Loucy (cell line): ENCODE measurements around the gene AUNIP.

ENCODE experiments used
- H2AFZ ChIP-seq: fragments of 200-600 bp; sonication (generic); 2 replicates; pipeline ENCODE4 v1.6.0; 2016; ENCODE audit warnings: antibody characterized with exemption, mild to moderate bottlenecking, low read length, moderate library complexity
- H3F3A ChIP-seq: fragments of 200-600 bp; 2 replicates; pipeline ENCODE4 v1.6.0; 2016; ENCODE audit warnings: antibody characterized with exemption, low read depth, mild to moderate bottlenecking
- H3K27me3 ChIP-seq: fragments of 200-600 bp; sonication (generic); 2 replicates; pipeline ENCODE4 v1.6.1; 2014; ENCODE audit warnings: low read length, mild to moderate bottlenecking; ENCODE audit not compliant: insufficient read depth, poor library complexity, severe bottlenecking
- H3K36me3 ChIP-seq: fragments of 200-600 bp; sonication (generic); 2 replicates; pipeline ENCODE4 v1.6.1; 2016; ENCODE audit warnings: low read length; ENCODE audit not compliant: insufficient read depth
- H3K4me1 ChIP-seq: fragments of 200-600 bp; sonication (generic); 2 replicates; pipeline ENCODE4 v1.5.1; 2014; ENCODE audit warnings: low read length, mild to moderate bottlenecking; ENCODE audit not compliant: insufficient read depth, poor library complexity, severe bottlenecking
- H3K4me2 ChIP-seq: fragments of 200-600 bp; sonication (generic); 2 replicates; pipeline ENCODE4 v1.6.0; 2014; ENCODE audit warnings: antibody characterized with exemption, low read length, low read depth, mild to moderate bottlenecking; ENCODE audit not compliant: poor library complexity, severe bottlenecking
- H3K4me3 ChIP-seq: fragments of 200-600 bp; sonication (generic); 2 replicates; pipeline ENCODE4 v1.5.1; 2014; ENCODE audit warnings: low read length, mild to moderate bottlenecking, mixed read lengths; ENCODE audit not compliant: poor library complexity, severe bottlenecking
- H3K79me2 ChIP-seq: fragments of 200-600 bp; sonication (generic); 2 replicates; pipeline ENCODE4 v1.6.1; 2014; ENCODE audit warnings: low read length; ENCODE audit not compliant: insufficient read depth
- H3K9ac ChIP-seq: fragments of 200-600 bp; sonication (generic); 2 replicates; pipeline ENCODE4 v1.6.0; 2014; ENCODE audit warnings: mild to moderate bottlenecking, low read depth, low read length, moderate library complexity; ENCODE audit not compliant: poor library complexity, severe bottlenecking
- H3K9me2 ChIP-seq: fragments of 200-600 bp; sonication (generic); replicated peaks from 2 replicates; pipeline ENCODE4 v1.6.1; 2016; ENCODE audit warnings: low read depth, low read length, mixed read lengths
- H3K9me3 ChIP-seq: fragments of 200-600 bp; sonication (generic); 2 replicates; pipeline ENCODE4 v1.6.1; 2014; ENCODE audit warnings: mild to moderate bottlenecking, antibody characterized with exemption, low read length, low read depth; ENCODE audit not compliant: insufficient read depth
- H4K20me1 ChIP-seq: fragments of 200-600 bp; sonication (generic); 2 replicates; pipeline ENCODE4 v1.6.0; 2014; ENCODE audit warnings: antibody characterized with exemption, low read length, mild to moderate bottlenecking; ENCODE audit not compliant: insufficient read depth, poor library complexity, severe bottlenecking
- CTCF ChIP-seq: fragments of 200-600 bp; sonication (generic); conservative IDR thresholded peaks from 2 replicates; pipeline ENCODE4 v1.5.1; 2014; ENCODE audit warnings: mild to moderate bottlenecking, antibody characterized with exemption, low read length
- EZH2phosphoT487 ChIP-seq: fragments of 200-600 bp; IDR thresholded peaks from 2 replicates; pipeline ENCODE4 v1.6.1; 2018; ENCODE audit warnings: antibody characterized with exemption, mild to moderate bottlenecking, moderate library complexity, borderline replicate concordance

Gene AUNIP

GRCh38 chr1:25787760-25788166 is 71.5 kb downstream of the AUNIP start:
- H3K36me3 ChIP-seq, result no peaks in the 10 kb centered on the region
- no peaks in the 10 kb centered on the region for H3F3A ChIP-seq
- H3K27me3 ChIP-seq, result peaks cover 22% of the 10 kb centered on the region
- no peaks in the 10 kb centered on the region for H3K4me1 ChIP-seq
- H3K4me2 ChIP-seq, result no peak overlapping the region
- H3K9ac ChIP-seq, result no peak overlapping the region
- H4K20me1 ChIP-seq, result no peaks in the 10 kb centered on the region
- TF ChIP-seq CTCF (no peak), EZH2phosphoT487 (no peak)
- H3K4me3 ChIP-seq, result no peak overlapping the region
- H3K9me2 ChIP-seq, result no peaks in the 10 kb centered on the region
- H2AFZ ChIP-seq, result no peak overlapping the region
- H3K9me3 ChIP-seq, result no peaks in the 10 kb centered on the region
- H3K79me2 ChIP-seq, result no peaks in the 10 kb centered on the region

GRCh38 chr1:25786887-25787759 is 72.1 kb downstream of the AUNIP start:
- no peaks in the 10 kb centered on the region for H3F3A ChIP-seq
- H3K9ac ChIP-seq, result no peak overlapping the region
- H3K4me2 ChIP-seq, result no peak overlapping the region
- H3K9me2 ChIP-seq, result no peaks in the 10 kb centered on the region
- no peaks in the 10 kb centered on the region for H4K20me1 ChIP-seq
- no peaks in the 10 kb centered on the region for H3K36me3 ChIP-seq
- H3K27me3 ChIP-seq, result peaks cover 22% of the 10 kb centered on the region
- no peaks in the 10 kb centered on the region for H3K79me2 ChIP-seq
- no peaks in the 10 kb centered on the region for H3K9me3 ChIP-seq
- no peak overlapping the region for H3K4me3 ChIP-seq
- no peaks in the 10 kb centered on the region for H3K4me1 ChIP-seq
- TF ChIP-seq CTCF, result no peak
- no peak for TF ChIP-seq EZH2phosphoT487
- H2AFZ ChIP-seq, result no peak overlapping the region

- Histone ChIP-seq H3K79me2 (no peaks in the 10 kb centered on the region), H3K4me2 (no peak overlapping the region), H3K4me1 (no peaks in the 10 kb centered on the region), H3K4me3 (no peak overlapping the region), H2AFZ (no peak overlapping the region), H3K9ac (no peak overlapping the region), H3F3A (no peaks in the 10 kb centered on the region), H3K36me3 (no peaks in the 10 kb centered on the region), H4K20me1 (no peaks in the 10 kb centered on the region), H3K27me3 (peaks cover 22% of the 10 kb centered on the region), H3K9me3 (no peaks in the 10 kb centered on the region), H3K9me2 (no peaks in the 10 kb centered on the region)
- TF ChIP-seq EZH2phosphoT487, result no peak
- TF ChIP-seq CTCF, result no peak
Measured at GRCh38 chr1:25785333-25786067, 73.8 kb downstream of the AUNIP start.
